HepG2 (cell line): Measurements from ENCODE around the gene ATP2A2. TPM values are rescaled to one million over a fixed set of nuclear protein-coding genes. Genes with fewer than 3 reads are reported as not detected.

ENCODE experiments used
- ATAC-seq: fragments of 200-7000 bp; cut with Tn5 transposase; 3 replicates; pipeline ENCODE4 v1.9.1; 2020; ENCODE audit warnings: mild to moderate bottlenecking, moderate library complexity
- BruUV-seq: library from RNA; stranded (reverse); fragments of 400-500 nt; replicated peaks from 2 replicates; lab custom pipeline; 2021; lab: Mats Ljungman, UMichigan
- CTCF ChIA-PET: fragments of 300-600 bp; formaldehyde crosslinking; extraction: SDS; loops from one replicate; lab custom pipeline; 2021; ENCODE audit warnings: low total read pairs, inconsistent platforms, low intra/inter-chr PET ratio; lab: Yijun Ruan, JAX
- POLR2A ChIA-PET: fragments of 350-600 bp; sonication (Branson Sonifier 250); formaldehyde crosslinking; loops from one replicate; lab custom pipeline; 2020; ENCODE audit warnings: antibody characterized with exemption, inconsistent platforms; lab: Yijun Ruan, JAX
- DNase-seq: peaks from one replicate; pipeline ENCODE4 v3.0.0-alpha.2; 2015; ENCODE audit warnings: low spot score
- FAIRE-seq: peaks from 3 replicates; lab custom pipeline; 2011; peaks lifted over from hg19 to GRCh38; lab: Jason Lieb, UNC
- H2AFZ ChIP-seq: one replicate; pipeline ENCODE4 v1.6.1; 2011; ENCODE audit warnings: low read length, inconsistent platforms
- H3K27ac ChIP-seq: fragments of 300-600 bp; 3 replicates; pipeline ENCODE4 v1.8.0; 2011; ENCODE audit warnings: mixed run types, mild to moderate bottlenecking, mixed read lengths, low read length, inconsistent platforms; ENCODE audit not compliant: insufficient read depth; ENCODE audit errors: extremely low read length
- H3K27me3 ChIP-seq, 2 experiments: fragments of 200-600 bp in 1 of 2; 2 replicates in 1 of 2; 3 replicates in 1 of 2; pipeline versions ENCODE4 v1.6.0 to v1.8.0; 2011; ENCODE audit warnings: low read length in 2 of 2, mild to moderate bottlenecking in 2 of 2, moderate library complexity in 2 of 2, inconsistent platforms in 1 of 2; ENCODE audit not compliant: insufficient read depth in 2 of 2, control insufficient read depth in 1 of 2
- H3K36me3 ChIP-seq, 2 experiments: fragments of 200-600 bp in 1 of 2; replicated peaks in 1 of 2; 2 replicates in 1 of 2; 3 replicates in 1 of 2; pipeline versions ENCODE4 v1.5.1 to v1.8.0; 2011; ENCODE audit warnings: low read length in 2 of 2, inconsistent platforms in 1 of 2; ENCODE audit not compliant: insufficient read depth in 2 of 2, control insufficient read depth in 1 of 2
- H3K4me1 ChIP-seq: 2 replicates; pipeline ENCODE4 v1.5.1; 2012; ENCODE audit warnings: low read length, inconsistent platforms; ENCODE audit not compliant: insufficient read depth
- H3K4me2 ChIP-seq: 2 replicates; pipeline ENCODE4 v1.6.0; 2011; ENCODE audit warnings: low read depth, low read length, inconsistent platforms
- H3K4me3 ChIP-seq, 3 experiments: fragments of 200-600 bp in 1 of 3; sonication (generic), shearing (Covaris generic) in 1 of 3; replicated peaks in 1 of 3; 2 replicates each; pipeline ENCODE4 v1.5.1; 2011 to 2016; ENCODE audit warnings: low read length in 3 of 3, inconsistent platforms in 2 of 3, low read depth in 2 of 3, mild to moderate bottlenecking in 2 of 3, control low read depth in 1 of 3, mixed read lengths in 1 of 3; ENCODE audit not compliant: insufficient read depth in 1 of 3
- H3K79me2 ChIP-seq: one replicate; pipeline ENCODE4 v1.6.1; 2011; ENCODE audit warnings: low read length, inconsistent platforms; ENCODE audit not compliant: insufficient read depth
- H3K9ac ChIP-seq: 2 replicates; pipeline ENCODE4 v1.6.0; 2011; ENCODE audit warnings: mild to moderate bottlenecking, low read depth, low read length, inconsistent platforms; ENCODE audit not compliant: insufficient read depth
- H3K9me3 ChIP-seq: 2 replicates; pipeline ENCODE4 v1.5.1; 2012; ENCODE audit warnings: mild to moderate bottlenecking, low read length
- H4K20me1 ChIP-seq: 2 replicates; pipeline ENCODE4 v1.6.0; 2011; ENCODE audit warnings: inconsistent platforms, mild to moderate bottlenecking, low read length, moderate library complexity; ENCODE audit not compliant: insufficient read depth
- GLI4 ChIP-seq: sonication (generic); formaldehyde crosslinking; IDR thresholded peaks from 2 replicates; pipeline ENCODE4 v1.5.1; 2020; ENCODE audit warnings: missing genetic modification reagents, mild to moderate bottlenecking, moderate library complexity, borderline replicate concordance
- GZF1 ChIP-seq: sonication (generic); formaldehyde crosslinking; IDR thresholded peaks from 2 replicates; pipeline ENCODE4 v1.5.1; 2020; ENCODE audit warnings: mild to moderate bottlenecking, missing genetic modification reagents
- HHEX ChIP-seq: IDR thresholded peaks from 2 replicates; pipeline ENCODE4 v1.6.1; 2016; ENCODE audit warnings: control low read depth
- HNRNPK ChIP-seq: fragments of 200-400 bp; formaldehyde crosslinking; IDR thresholded peaks from 2 replicates; pipeline ENCODE4 v1.6.1; 2018; ENCODE audit warnings: low read length, low read depth, moderate library complexity, mild to moderate bottlenecking; ENCODE audit not compliant: poor library complexity, severe bottlenecking
- NR2C2 ChIP-seq: sonication (generic); formaldehyde crosslinking; IDR thresholded peaks from 2 replicates; pipeline ENCODE4 v1.4.0; 2020; ENCODE audit warnings: missing genetic modification reagents, mild to moderate bottlenecking, moderate library complexity, borderline replicate concordance
- THYN1 ChIP-seq: sonication (generic); formaldehyde crosslinking; IDR thresholded peaks from 2 replicates; pipeline ENCODE4 v1.8.1; 2023; ENCODE audit warnings: low read depth, mild to moderate bottlenecking, moderate library complexity, missing genetic modification reagents, borderline replicate concordance
- ZBTB2 ChIP-seq: sonication (generic); formaldehyde crosslinking; IDR thresholded peaks from 2 replicates; pipeline ENCODE4 v1.8.0; 2022; ENCODE audit warnings: low read depth, missing genetic modification reagents
- ZNF10 ChIP-seq: sonication (generic); formaldehyde crosslinking; IDR thresholded peaks from 2 replicates; pipeline ENCODE4 v1.4.0; 2020; ENCODE audit warnings: mild to moderate bottlenecking, low read depth, missing genetic modification reagents, borderline replicate concordance
- ZNF639 ChIP-seq: conservative IDR thresholded peaks from 2 replicates; pipeline ENCODE4 v1.6.1; 2018; ENCODE audit warnings: missing genetic modification reagents
- ZNF687 ChIP-seq: sonication (generic); formaldehyde crosslinking; IDR thresholded peaks from 2 replicates; pipeline ENCODE4 v1.5.1; 2020; ENCODE audit warnings: mild to moderate bottlenecking, missing genetic modification reagents, moderate library complexity
- WGBS: methylation state at CpG from one replicate; pipeline ENCODE4 v1.1.6; 2017; ENCODE audit warnings: low lambda C conversion rate; 5-methylcytosine and 5-hydroxymethylcytosine counted together
- in situ Hi-C: cut with HindIII; loops from 2 replicates; pipeline ENCODE4 v1.10.0; 2017; ENCODE audit warnings: low pct_unique_long_range_greater_than_20kb; ENCODE audit not compliant: extremely low pct_ligation_motif_present
- intact Hi-C: fragments of 100-400 bp; cut with micrococcal nuclease; formaldehyde crosslinking; loops from one replicate; pipeline ENCODE4 v1.10.0; 2022; ENCODE audit not compliant: unreplicated experiment
- polyA plus RNA-seq, 8 experiments: library from polyadenylated mRNA; depleted of rRNA in 3 of 8; stranded (reverse) in 7 of 8; unstranded in 1 of 8; fragments of >200 nt; fragmentation: Illumina TruSeq in 4 of 8; extraction: Trizol in 4 of 8; gene quantifications; 2 replicates each; pipeline versions ENCODE4 v1.2.1 to v1.2.3, GENCODE V29; 2011 to 2016; ENCODE audit warnings: low read depth in 4 of 8, missing spikeins in 1 of 8, mixed read lengths in 1 of 8; ENCODE audit not compliant: insufficient read depth in 1 of 8
- total RNA-seq, 5 experiments: library from RNA; depleted of rRNA; stranded (reverse); fragments of >200 nt; fragmentation: Illumina TruSeq; extraction: Trizol; gene quantifications; 2 replicates each; pipeline ENCODE4 v1.2.3, GENCODE V29; 2016; ENCODE audit warnings: low read depth in 1 of 5

ATP2A2 gene
- total and polyA plus RNA-seq, 2 of the 13 experiments (the other 11 are each of a cell fraction or from before 2014, with no cell fraction given): 35.4 to 85.5 TPM

- ChIA-PET CTCF (no interaction called here), POLR2A (interaction anchor here (1.6 kb wide), 1 partner anchor 17 kb away, joined by 4 read pairs; no protein-coding TSS in a partner anchor)
- ATAC-seq: no peak
- no peaks in the 10 kb centered on the region for H3K27me3 ChIP-seq
- H3K79me2 ChIP-seq: no peaks in the 10 kb centered on the region
- H3K36me3 ChIP-seq: no peaks in the 10 kb centered on the region
- H3K9me3 ChIP-seq: no peaks in the 10 kb centered on the region
- no peak for DNase-seq
- H3K4me1 ChIP-seq: peaks cover 75% of the 10 kb centered on the region
- no peaks in the 10 kb centered on the region for H4K20me1 ChIP-seq
- peak overlapping the region; percentile 75 for H3K4me2 ChIP-seq
- 69% methylated on average over 9 of the region's 9 CpGs for WGBS
- no peak overlapping the region for H3K9ac ChIP-seq
- no peak overlapping the region for H2AFZ ChIP-seq
- TF ChIP-seq GLI4 (CRISPR knock-in tag) (no peak), ZNF687 (CRISPR knock-in tag) (0 out of 2 replicates have a peak, but pooled peaks have one; percentile 20)
- in situ Hi-C loops: no loop called here
- no TSS peak for BruUV-seq
- no peak for FAIRE-seq
- intact Hi-C loops: no loop called here
- no peak overlapping the region for H3K27ac ChIP-seq
- peak overlapping the region; percentile 24 to 53 (median 32); a peak in 2 of 6 replicates for H3K4me3 ChIP-seq
Measured at GRCh38 chr12:110252716-110253115, 28.3 kb upstream of the ATP2A2 start.

GRCh38 chr12:110253176-110253575 lies 27.9 kb upstream of the ATP2A2 start:
- no TSS peak for BruUV-seq
- Histone ChIP-seq H2AFZ (peak overlapping the region; percentile 62), H3K4me3 (peak overlapping the region; percentile 24 to 53 (median 32); a peak in 4 of 6 replicates), H3K27me3 (no peaks in the 10 kb centered on the region), H3K4me1 (peaks cover 75% of the 10 kb centered on the region), H3K27ac (no peak overlapping the region), H3K9ac (0 out of 2 replicates have a peak overlapping the region, but pooled peaks have one; percentile 29), H3K4me2 (peak overlapping the region; percentile 75), H3K9me3 (no peaks in the 10 kb centered on the region), H3K79me2 (no peaks in the 10 kb centered on the region), H3K36me3 (no peaks in the 10 kb centered on the region), H4K20me1 (no peaks in the 10 kb centered on the region)
- ChIA-PET POLR2A (interaction anchor here (1.2 to 1.8 kb wide), 3 partner anchors 17 to 142 kb away, joined by 4 to 7 read pairs (median 5); no protein-coding TSS in a partner anchor), CTCF (no interaction called here)
- WGBS: 4% methylated on average over 9 of the region's 9 CpGs
- no peak for DNase-seq
- intact Hi-C loops: no loop called here
- no peak for FAIRE-seq
- ATAC-seq: no peak
- in situ Hi-C loops: no loop called here
- TF ChIP-seq ZNF10 (CRISPR knock-in tag) (no peak), THYN1 (no peak), HHEX (CRISPR knock-in tag) (no peak), GZF1 (CRISPR knock-in tag) (no peak), HNRNPK (no peak), ZNF639 (no peak), ZBTB2 (CRISPR knock-in tag) (no peak), NR2C2 (CRISPR knock-in tag) (no peak)
